ENCODE measurements around the gene CACNA2D3. TPM values are rescaled to one million over a fixed set of nuclear protein-coding genes. Genes with fewer than 3 reads are reported as not detected.

Gene CACNA2D3
- total and polyA plus RNA-seq, 12 donors, result 0.26 to 13.7 (median 2.8) TPM; not detected in 1

- Histone ChIP-seq H3K4me1 (replicated peaks in 1 of 2) (no peaks in the 10 kb centered on the region), H3K27me3 (peaks cover 2% of the 10 kb centered on the region), H3K4me3 (no peak overlapping the region), H3K27ac (no peak overlapping the region), H3K9me3 (replicated peaks in 1 of 3) (no peaks in the 10 kb centered on the region), H3K36me3 (replicated peaks in 1 of 2) (no peaks in the 10 kb centered on the region)
- TF ChIP-seq, protein P1, sequence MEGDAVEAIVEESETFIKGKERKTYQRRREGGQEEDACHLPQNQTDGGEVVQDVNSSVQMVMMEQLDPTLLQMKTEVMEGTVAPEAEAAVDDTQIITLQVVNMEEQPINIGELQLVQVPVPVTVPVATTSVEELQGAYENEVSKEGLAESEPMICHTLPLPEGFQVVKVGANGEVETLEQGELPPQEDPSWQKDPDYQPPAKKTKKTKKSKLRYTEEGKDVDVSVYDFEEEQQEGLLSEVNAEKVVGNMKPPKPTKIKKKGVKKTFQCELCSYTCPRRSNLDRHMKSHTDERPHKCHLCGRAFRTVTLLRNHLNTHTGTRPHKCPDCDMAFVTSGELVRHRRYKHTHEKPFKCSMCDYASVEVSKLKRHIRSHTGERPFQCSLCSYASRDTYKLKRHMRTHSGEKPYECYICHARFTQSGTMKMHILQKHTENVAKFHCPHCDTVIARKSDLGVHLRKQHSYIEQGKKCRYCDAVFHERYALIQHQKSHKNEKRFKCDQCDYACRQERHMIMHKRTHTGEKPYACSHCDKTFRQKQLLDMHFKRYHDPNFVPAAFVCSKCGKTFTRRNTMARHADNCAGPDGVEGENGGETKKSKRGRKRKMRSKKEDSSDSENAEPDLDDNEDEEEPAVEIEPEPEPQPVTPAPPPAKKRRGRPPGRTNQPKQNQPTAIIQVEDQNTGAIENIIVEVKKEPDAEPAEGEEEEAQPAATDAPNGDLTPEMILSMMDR (IDR thresholded peaks at IDR 0.05), result no peak
- no peak for TF ChIP-seq POLR2A (IDR thresholded peaks at IDR 0.05)
- DNase-seq, result no peak
- 55 to 68% (median 62%) methylated on average over 6 of the region's 6 CpGs for WGBS, 4 donors
- intact Hi-C loops (cut with DNase I), result no loop called here
Measured at GRCh38 chr3:54309601-54310000, 187.2 kb downstream of the CACNA2D3 start.

- TF ChIP-seq POLR2A (IDR thresholded peaks at IDR 0.05), result no peak
- TF ChIP-seq, protein P1 (IDR thresholded peaks at IDR 0.05), result no peak
- no peaks in the 10 kb centered on the region for H3K9me3 ChIP-seq (replicated peaks in 1 of 3)
- no peak for DNase-seq
- H3K4me3 ChIP-seq, result no peak overlapping the region
- H3K4me1 ChIP-seq (replicated peaks in 1 of 2), result no peaks in the 10 kb centered on the region
- H3K27ac ChIP-seq, result no peak overlapping the region
- 72 to 84% (median 77%) methylated on average over 6 of the region's 6 CpGs for WGBS, 4 donors
- intact Hi-C loops (cut with DNase I), result no loop called here
- H3K36me3 ChIP-seq (replicated peaks in 1 of 2), result no peaks in the 10 kb centered on the region
- peaks cover 2% of the 10 kb centered on the region for H3K27me3 ChIP-seq
Measured at GRCh38 chr3:54311211-54311747, 188.9 kb downstream of the CACNA2D3 start.

DNA sequence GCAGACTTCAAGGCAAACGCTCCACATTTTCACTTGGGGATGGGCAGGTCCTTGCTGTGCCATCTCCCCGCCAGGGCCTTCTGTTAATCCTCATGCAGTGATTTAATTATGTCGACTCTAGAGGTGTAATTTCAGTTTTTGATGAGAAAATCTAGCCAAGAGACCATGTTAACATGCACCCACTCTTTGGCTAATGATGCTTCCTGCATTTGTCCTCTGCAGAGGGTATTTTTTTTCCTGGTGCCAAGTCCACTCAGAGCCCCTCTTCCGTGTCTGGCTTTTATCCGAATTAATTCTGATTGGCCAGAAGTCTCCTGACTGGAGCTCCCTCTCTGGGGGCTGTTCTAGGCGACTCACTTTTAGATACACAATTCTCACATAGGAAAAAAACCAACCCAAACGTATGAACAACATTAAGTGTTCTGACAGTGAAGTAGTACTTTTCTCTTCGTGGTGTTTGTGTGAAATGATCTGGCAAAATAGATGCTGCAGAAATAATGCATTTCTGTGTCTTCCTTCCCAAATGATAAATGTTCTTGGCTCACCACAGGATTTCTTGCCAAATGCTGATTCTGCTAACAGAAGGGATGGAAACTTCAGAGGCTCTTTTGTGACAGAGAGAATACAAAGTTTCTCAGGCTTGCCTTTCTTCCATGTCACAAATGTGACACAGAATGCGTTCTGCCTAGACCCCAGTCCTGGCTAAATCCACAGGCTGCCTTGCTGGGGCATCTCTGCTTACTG is 190.0 kb downstream of the CACNA2D3 start:
- H3K27me3 ChIP-seq, result peaks cover 2% of the 10 kb centered on the region
- TF ChIP-seq POLR2A (IDR thresholded peaks at IDR 0.05), result no peak
- TF ChIP-seq, protein P1 (IDR thresholded peaks at IDR 0.05), result no peak
- H3K4me3 ChIP-seq, result no peak overlapping the region
- DNase-seq, result no peak
- WGBS, 4 donors, result 45 to 55% (median 50%) methylated on average over 9 of the region's 9 CpGs
- H3K27ac ChIP-seq, result no peak overlapping the region
- no peaks in the 10 kb centered on the region for H3K36me3 ChIP-seq (replicated peaks in 1 of 2)
- intact Hi-C loops (cut with DNase I), result no loop called here
- no peaks in the 10 kb centered on the region for H3K4me1 ChIP-seq (replicated peaks in 1 of 2)
- H3K9me3 ChIP-seq (replicated peaks in 1 of 3), result no peaks in the 10 kb centered on the region

DNA sequence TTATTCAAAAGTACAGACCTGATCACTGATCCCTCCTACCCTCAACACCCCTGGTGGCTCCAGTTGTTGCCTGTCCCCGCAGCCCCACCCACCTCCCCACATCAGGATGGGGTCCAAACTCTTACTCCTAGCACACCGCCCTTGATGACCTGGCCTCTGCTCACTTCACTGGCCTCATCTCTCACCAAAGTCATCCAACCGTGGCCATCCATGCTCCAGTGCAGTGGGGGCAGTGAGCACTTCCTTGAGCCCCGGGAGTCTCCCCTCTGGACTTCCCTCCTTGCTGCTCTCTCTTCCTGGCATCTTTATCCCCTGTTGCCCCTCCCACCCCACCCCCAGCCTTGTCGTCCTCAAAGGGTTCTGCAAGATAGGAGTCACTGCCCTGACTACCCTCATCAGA is 191.1 kb downstream of the CACNA2D3 start:
- intact Hi-C loops (cut with DNase I), result no loop called here
- Histone ChIP-seq H3K27ac (no peak overlapping the region), H3K4me1 (replicated peaks in 1 of 2) (no peaks in the 10 kb centered on the region), H3K36me3 (replicated peaks in 1 of 2) (no peaks in the 10 kb centered on the region), H3K27me3 (no peaks in the 10 kb centered on the region), H3K4me3 (no peak overlapping the region), H3K9me3 (replicated peaks in 1 of 3) (no peaks in the 10 kb centered on the region)
- TF ChIP-seq, protein P1 (IDR thresholded peaks at IDR 0.05), result no peak
- no peak for TF ChIP-seq POLR2A (IDR thresholded peaks at IDR 0.05)
- DNase-seq, result no peak
- 68 to 80% (median 77%) methylated on average over 5 of the region's 5 CpGs for WGBS, 4 donors
